Left ventricle myocardium inferior (tissue), 1 donor: ENCODE measurements around the gene RPS10. TPM values are rescaled to one million over a fixed set of nuclear protein-coding genes. Genes with fewer than 3 reads are reported as not detected.

Experiments used
- DNase-seq: peaks from one replicate; pipeline ENCODE4 v3.0.0-alpha.2; 2020
- H3K27ac ChIP-seq: fragments of 200-600 bp; replicated peaks from 2 replicates; pipeline ENCODE4 v1.8.0; 2021
- H3K27me3 ChIP-seq: fragments of 200-600 bp; 2 replicates; pipeline ENCODE4 v1.8.0; 2021; ENCODE audit warnings: low read depth
- H3K36me3 ChIP-seq: fragments of 200-600 bp; 2 replicates; pipeline ENCODE4 v1.8.0; 2021
- H3K4me1 ChIP-seq: fragments of 200-600 bp; 2 replicates; pipeline ENCODE4 v1.8.0; 2021
- H3K4me3 ChIP-seq: fragments of 200-600 bp; 2 replicates; pipeline ENCODE4 v1.8.0; 2021; ENCODE audit warnings: mild to moderate bottlenecking, moderate library complexity
- H3K9me3 ChIP-seq: fragments of 200-600 bp; replicated peaks from 2 replicates; pipeline ENCODE4 v1.8.0; 2021
- intact Hi-C: fragments of 100-400 bp; cut with micrococcal nuclease; formaldehyde crosslinking; loops from one replicate; pipeline ENCODE4 v1.11.0; 2022
- total RNA-seq: library from RNA; stranded (reverse); fragmentation: NEBNext Ultra II Directional; extraction: Animal tissue kit (Norgen Biotek cat#: 25700); gene quantifications from one replicate; pipeline ENCODE4 v1.2.1, GENCODE V29; 2021
- TF ChIP-seq, protein P1 (sequence below): fragments of 200-600 bp; IDR thresholded peaks from 2 replicates; pipeline ENCODE4 v1.8.0; 2021; ENCODE audit warnings: antibody characterized with exemption, mild to moderate bottlenecking, borderline replicate concordance
- donor health status: DM: no; HTN: yes; CAD: no; lungs with severe emphysema.

RPS10 gene
- total RNA-seq, 1 donor from 2014 or later, result 678 TPM

DNA sequence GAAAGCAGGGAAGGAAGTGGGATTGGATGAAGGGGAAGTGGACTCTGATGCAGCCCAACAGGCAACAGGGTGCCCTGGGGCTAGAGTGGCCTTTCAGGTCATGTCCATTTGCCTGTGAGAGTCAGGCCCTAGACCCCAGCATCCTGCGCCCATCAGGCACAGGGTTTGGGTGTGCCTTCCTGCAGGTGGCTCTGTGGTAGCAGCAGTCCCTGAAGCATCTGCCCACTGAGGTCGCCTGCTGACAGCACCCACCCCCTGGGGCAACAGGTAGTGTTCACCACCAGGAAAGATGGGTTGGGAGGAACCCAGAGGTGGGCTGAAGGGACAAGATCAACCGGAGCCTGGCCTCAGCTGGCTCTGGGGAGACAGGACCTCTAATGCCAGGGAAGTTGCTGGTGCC, 43.6 kb upstream of the RPS10 start:
- TF ChIP-seq, protein P1, sequence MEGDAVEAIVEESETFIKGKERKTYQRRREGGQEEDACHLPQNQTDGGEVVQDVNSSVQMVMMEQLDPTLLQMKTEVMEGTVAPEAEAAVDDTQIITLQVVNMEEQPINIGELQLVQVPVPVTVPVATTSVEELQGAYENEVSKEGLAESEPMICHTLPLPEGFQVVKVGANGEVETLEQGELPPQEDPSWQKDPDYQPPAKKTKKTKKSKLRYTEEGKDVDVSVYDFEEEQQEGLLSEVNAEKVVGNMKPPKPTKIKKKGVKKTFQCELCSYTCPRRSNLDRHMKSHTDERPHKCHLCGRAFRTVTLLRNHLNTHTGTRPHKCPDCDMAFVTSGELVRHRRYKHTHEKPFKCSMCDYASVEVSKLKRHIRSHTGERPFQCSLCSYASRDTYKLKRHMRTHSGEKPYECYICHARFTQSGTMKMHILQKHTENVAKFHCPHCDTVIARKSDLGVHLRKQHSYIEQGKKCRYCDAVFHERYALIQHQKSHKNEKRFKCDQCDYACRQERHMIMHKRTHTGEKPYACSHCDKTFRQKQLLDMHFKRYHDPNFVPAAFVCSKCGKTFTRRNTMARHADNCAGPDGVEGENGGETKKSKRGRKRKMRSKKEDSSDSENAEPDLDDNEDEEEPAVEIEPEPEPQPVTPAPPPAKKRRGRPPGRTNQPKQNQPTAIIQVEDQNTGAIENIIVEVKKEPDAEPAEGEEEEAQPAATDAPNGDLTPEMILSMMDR, result no peak
- Histone ChIP-seq H3K27me3 (peaks cover 24% of the 10 kb centered on the region), H3K4me3 (no peak overlapping the region), H3K4me1 (peaks cover 13% of the 10 kb centered on the region), H3K27ac (no peak overlapping the region), H3K9me3 (peaks cover 9% of the 10 kb centered on the region), H3K36me3 (no peaks in the 10 kb centered on the region)
- DNase-seq, result no peak
- intact Hi-C loops, result no loop called here

DNA sequence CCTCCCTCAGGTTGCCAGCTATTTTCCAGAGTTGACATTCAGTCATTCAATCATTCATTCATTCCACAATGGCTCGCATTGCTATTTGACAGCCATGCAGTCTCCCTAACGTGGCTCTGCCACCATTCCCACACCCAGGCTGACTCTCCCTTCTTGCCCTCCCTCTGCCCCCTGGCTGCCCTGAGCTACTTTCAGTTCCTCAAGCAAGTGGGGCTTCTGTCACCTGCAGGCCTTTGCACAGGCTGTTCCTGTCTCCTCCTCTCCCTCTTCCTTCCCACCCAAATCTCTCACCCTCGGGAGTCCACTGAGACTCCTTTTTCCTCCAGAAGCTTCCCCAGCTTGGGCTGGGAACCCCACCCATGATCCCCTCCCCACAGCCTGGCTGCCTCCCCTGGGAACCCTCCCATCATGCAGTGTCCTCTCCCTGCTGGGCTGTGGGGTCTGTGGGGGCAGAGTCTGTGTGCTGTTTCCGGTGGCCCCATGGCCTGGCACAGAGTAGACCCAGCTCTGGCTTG, 42.6 kb upstream of the RPS10 start:
- DNase-seq, result no peak
- intact Hi-C loops, result no loop called here
- TF ChIP-seq, protein P1, result no peak

DNA sequence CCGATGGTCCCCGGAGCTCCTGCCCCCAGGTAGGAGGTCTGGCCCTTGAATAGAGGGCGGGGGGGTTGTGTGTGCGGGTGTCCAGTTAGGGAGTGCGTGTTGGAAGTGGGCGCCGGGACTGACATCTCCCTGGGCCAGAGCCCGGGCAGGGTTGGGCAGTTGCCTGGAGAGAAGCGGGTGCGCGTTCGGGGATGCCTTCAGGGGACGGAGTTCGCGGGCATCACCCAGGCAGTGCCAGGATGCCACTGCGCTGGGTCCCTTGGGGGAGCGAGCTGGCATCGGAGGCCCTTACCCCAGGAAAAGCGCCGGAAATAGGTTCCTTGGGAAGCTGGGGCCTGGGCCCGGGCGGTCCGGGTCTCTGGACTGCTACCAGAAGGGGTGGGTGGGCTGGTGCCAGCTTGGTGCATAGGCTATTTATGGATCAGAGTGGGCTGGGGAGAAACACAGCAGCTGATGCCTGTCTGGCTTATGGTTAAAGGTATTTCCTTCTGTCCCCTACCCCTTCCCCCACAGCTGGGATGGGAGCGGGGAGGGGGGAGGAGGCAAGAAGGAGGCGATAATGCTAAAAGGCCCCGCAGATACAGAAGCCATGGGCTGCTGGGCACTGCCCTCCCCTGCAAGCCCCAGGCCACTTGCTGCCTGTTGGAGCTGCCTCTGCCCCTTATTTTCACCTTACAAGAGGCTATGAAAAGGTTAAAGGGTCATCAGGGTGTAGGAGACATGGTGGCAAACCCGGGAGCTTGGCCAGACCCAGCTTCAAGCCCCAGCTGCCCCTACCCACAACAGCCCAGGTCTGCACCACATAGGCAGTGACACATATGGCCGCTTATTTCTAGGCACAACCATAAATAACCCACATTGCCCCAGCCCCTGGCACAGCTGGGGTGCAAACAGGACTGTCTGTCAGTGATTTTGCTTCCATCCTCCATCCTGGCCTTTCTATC, 40.6 kb upstream of the RPS10 start:
- TF ChIP-seq, protein P1, result no peak
- Histone ChIP-seq H3K27ac (no peak overlapping the region), H3K4me3 (peak overlapping the region; percentile 69), H3K36me3 (no peaks in the 10 kb centered on the region), H3K9me3 (no peaks in the 10 kb centered on the region), H3K27me3 (peaks cover 36% of the 10 kb centered on the region), H3K4me1 (peaks cover 17% of the 10 kb centered on the region)
- intact Hi-C loops, result no loop called here
- peak; percentile 24 for DNase-seq

More for the DNA sequence above, 42.6 kb upstream of the RPS10 start:
- Histone ChIP-seq H3K27me3 (peaks cover 35% of the 10 kb centered on the region), H3K27ac (no peak overlapping the region), H3K9me3 (no peaks in the 10 kb centered on the region), H3K36me3 (no peaks in the 10 kb centered on the region), H3K4me3 (no peak overlapping the region), H3K4me1 (peaks cover 13% of the 10 kb centered on the region)

DNA sequence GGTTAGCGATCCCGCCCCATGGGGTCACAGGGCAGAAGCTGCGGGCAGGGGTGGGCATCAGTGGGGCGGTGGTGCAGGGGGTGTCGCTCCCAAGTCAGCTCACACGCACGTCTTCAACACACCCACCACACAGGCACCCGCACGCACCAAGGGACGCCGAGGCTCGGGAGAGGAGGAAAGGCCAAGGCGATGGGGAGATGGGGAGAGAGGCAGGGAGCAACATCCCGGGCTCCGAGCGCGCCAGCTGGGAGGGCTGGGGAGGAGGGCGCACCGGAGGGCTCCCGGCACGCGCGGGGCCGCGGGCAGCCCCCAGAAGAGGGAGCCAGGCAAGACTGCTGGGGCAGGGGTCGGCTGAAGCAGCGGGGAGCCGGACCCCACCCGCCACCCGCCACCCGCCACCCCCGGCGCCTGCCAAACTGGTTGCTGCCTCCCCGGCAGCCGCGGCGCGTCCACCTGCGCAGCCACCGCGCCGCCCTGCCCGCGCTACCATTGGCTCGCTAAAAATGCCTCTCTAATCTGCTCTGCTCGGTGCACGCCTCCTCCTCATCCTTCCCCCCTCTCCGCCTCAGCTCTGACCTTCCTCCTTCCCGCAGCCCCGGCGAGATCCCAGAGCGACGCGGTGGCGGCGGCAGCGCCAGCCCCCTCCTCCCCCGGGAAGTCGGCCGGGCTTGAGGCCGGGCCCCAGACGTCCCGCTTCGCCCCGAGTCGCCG, 39.8 kb upstream of the RPS10 start, which contains the start of gene PACSIN1:
Gene PACSIN1, plus strand, starts transcription at position 546 of the 711 bp plus-strand sequence. CDS start 60,230 bp downstream, outside the sequence.
- H3K36me3 ChIP-seq, result no peaks in the 10 kb centered on the region
- H3K4me1 ChIP-seq, result peaks cover 17% of the 10 kb centered on the region
- H3K4me3 ChIP-seq, result peak within 1 kb of the TSS; percentile 69
- no peaks in the 10 kb centered on the region for H3K9me3 ChIP-seq
- intact Hi-C loops, result no loop called here
- TF ChIP-seq, protein P1, result no peak
- DNase-seq, result peak; percentile 22
- peaks cover 36% of the 10 kb centered on the region for H3K27me3 ChIP-seq
- no peak within 1 kb of the TSS for H3K27ac ChIP-seq

DNA sequence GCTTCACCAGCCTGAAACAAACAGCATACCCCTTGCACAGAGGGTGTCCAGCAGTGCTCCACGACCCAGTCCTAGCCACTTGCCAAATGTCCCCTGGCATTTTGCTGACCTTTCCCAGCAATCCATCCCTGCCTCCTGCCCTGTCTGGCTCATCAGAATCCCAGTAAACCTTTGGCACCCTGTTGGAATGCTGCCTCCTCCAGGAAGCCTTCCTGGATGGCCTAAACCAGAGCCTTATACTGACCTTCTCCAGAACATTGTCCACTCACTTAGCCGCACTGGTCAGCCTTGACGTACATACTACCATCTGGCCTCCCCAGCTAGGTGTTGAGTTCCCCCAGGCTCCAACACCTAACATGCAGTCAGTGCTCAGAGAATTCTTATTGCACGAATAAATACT, 38.0 kb upstream of the RPS10 start:
- Histone ChIP-seq H3K36me3 (no peaks in the 10 kb centered on the region), H3K9me3 (no peaks in the 10 kb centered on the region), H3K4me1 (peaks cover 17% of the 10 kb centered on the region), H3K27ac (no peak overlapping the region), H3K4me3 (no peak overlapping the region), H3K27me3 (peaks cover 36% of the 10 kb centered on the region)
- intact Hi-C loops, result loop anchor here (5.0 kb wide), 1 partner anchor 143 kb away; no protein-coding TSS in a partner anchor
- DNase-seq, result no peak
- TF ChIP-seq, protein P1, result no peak
